Sigmoid colon (tissue), 7 donors: ENCODE results near the gene NDUFV3. TPM values are rescaled to one million over a fixed set of nuclear protein-coding genes. Genes with fewer than 3 reads are reported as not detected.
"Not testable (repeated sequence)": the region's sequence is repeated elsewhere in the genome, so short reads cannot be mapped to it uniquely, and the experiment has no call there.

Experiments used
- DNase-seq: peaks from one replicate; pipeline ENCODE4 v3.0.0-alpha.2; 2019
- H3K27ac ChIP-seq, 4 donors: fragments of 200-600 bp; sonication (generic); one replicate each; pipeline ENCODE4 v1.5.1; 2016 to 2019; ENCODE audit warnings: mild to moderate bottlenecking in 1 of 4
- H3K27me3 ChIP-seq, 3 donors: fragments of 200-600 bp; sonication (generic); one replicate each; pipeline ENCODE4 v1.5.1; 2019; ENCODE audit warnings: mild to moderate bottlenecking in 1 of 3
- H3K36me3 ChIP-seq, 4 donors: fragments of 200-600 bp; sonication (generic); one replicate each; pipeline ENCODE4 v1.5.1; 2016 to 2019
- H3K4me1 ChIP-seq, 4 donors: fragments of 200-600 bp; sonication (generic); one replicate each; pipeline ENCODE4 v1.5.1; 2017 to 2019
- H3K4me3 ChIP-seq, 4 donors: fragments of 200-600 bp; sonication (generic); one replicate each; pipeline ENCODE4 v1.5.1; 2017 to 2019; ENCODE audit warnings: mild to moderate bottlenecking in 2 of 4, moderate library complexity in 1 of 4
- H3K9me3 ChIP-seq, 4 donors: fragments of 200-600 bp in 3 of 4; sonication (generic) in 3 of 4; one replicate each; pipeline versions ENCODE4 v1.5.1 to v1.6.1; 2013 to 2019
- CTCF ChIP-seq, 4 experiments: fragments of 450-650 bp in 3 of 4; fragments of 200-600 bp in 1 of 4; IDR thresholded peaks; one replicate each; pipeline ENCODE4 v1.5.1; 2016 to 2019; ENCODE audit warnings: antibody characterized with exemption in 4 of 4, mild to moderate bottlenecking in 3 of 4, moderate library complexity in 2 of 4
- EP300 ChIP-seq, 4 donors: sonication (generic); formaldehyde crosslinking; IDR thresholded peaks; one replicate each; pipeline ENCODE4 v1.6.1; 2017; ENCODE audit warnings: antibody characterized with exemption in 4 of 4
- POLR2A ChIP-seq, 2 donors: fragments of 450-650 bp; IDR thresholded peaks; one replicate each; pipeline ENCODE4 v1.6.1; 2016; ENCODE audit warnings: antibody characterized with exemption in 2 of 2, mild to moderate bottlenecking in 2 of 2, moderate library complexity in 2 of 2
- POLR2AphosphoS5 ChIP-seq, 4 donors: sonication (generic); formaldehyde crosslinking; IDR thresholded peaks; one replicate each; pipeline ENCODE4 v1.6.1; 2017; ENCODE audit warnings: antibody characterized with exemption in 4 of 4
- WGBS, 2 donors: extraction: QIAGEN DNeasy Blood & Tissue Kit; methylation state at CpG; one replicate each; pipeline ENCODE4 v1.1.7; 2013; 5-methylcytosine and 5-hydroxymethylcytosine counted together
- intact Hi-C: fragments of 100-400 bp; cut with DNase I; formaldehyde crosslinking; loops from one replicate; pipeline ENCODE4 v1.15.1; 2023
- polyA plus RNA-seq, 3 donors: library from polyadenylated mRNA; stranded (reverse); fragments of 200-250 nt; gene quantifications; one replicate each; pipeline ENCODE4 v1.2.3, GENCODE V29; 2013
- total RNA-seq, 4 donors: library from RNA; depleted of rRNA; stranded (reverse); fragments of >200 nt; gene quantifications; one replicate each; pipeline ENCODE4 v1.1.0, GENCODE V29; 2016
- donor health status: healthy with polysubstance abuse.
- donor health status: Bipolar disorder and iron deficiency.
- donor health status: healthy.

NDUFV3 gene
- total and polyA plus RNA-seq, 7 donors: 15.0 to 67.6 (median 53.5) TPM

- Histone ChIP-seq H3K9me3 (no peaks in the 10 kb centered on the region), H3K4me3 (no peak overlapping the region), H3K27ac (no peak overlapping the region), H3K36me3 (peaks cover 10 to 96% (median 38%) of the 10 kb centered on the region in 4 donors), H3K27me3 (no peaks in the 10 kb centered on the region), H3K4me1 (peaks cover 0 to 6% (median 0%) of the 10 kb centered on the region in 4 donors)
- WGBS, 2 donors: 97% methylated on average over 11 of the region's 11 CpGs
- no peak for TF ChIP-seq EP300 (IDR thresholded peaks at IDR 0.05)
- TF ChIP-seq CTCF (IDR thresholded peaks at IDR 0.05): no peak
- TF ChIP-seq POLR2A (IDR thresholded peaks at IDR 0.05): no peak
- no peak for TF ChIP-seq POLR2AphosphoS5 (IDR thresholded peaks at IDR 0.05)
- intact Hi-C loops: no loop called here
- no peak for DNase-seq
These were observed 10.7 kb downstream of the NDUFV3 start for GRCh38 chr21:42903817-42904216.

GRCh38 chr21:42905195-42905594 is 12.1 kb downstream of the NDUFV3 start:
- TF ChIP-seq POLR2AphosphoS5 (IDR thresholded peaks at IDR 0.05) (no peak), POLR2A (IDR thresholded peaks at IDR 0.05) (no peak), CTCF (IDR thresholded peaks at IDR 0.05) (no peak), EP300 (IDR thresholded peaks at IDR 0.05) (no peak)
- peaks cover 10 to 98% (median 40%) of the 10 kb centered on the region in 4 donors for H3K36me3 ChIP-seq
- peaks cover 0 to 6% (median 0%) of the 10 kb centered on the region in 4 donors for H3K4me1 ChIP-seq
- no peak overlapping the region for H3K4me3 ChIP-seq
- no peaks in the 10 kb centered on the region for H3K9me3 ChIP-seq
- no peaks in the 10 kb centered on the region for H3K27me3 ChIP-seq
- intact Hi-C loops: no loop called here
- WGBS, 2 donors: 97 to 98% methylated on average over 8 of the region's 8 CpGs
- no peak for DNase-seq
- H3K27ac ChIP-seq: no peak overlapping the region

GRCh38 chr21:42906233-42906632 is 13.1 kb downstream of the NDUFV3 start:
- Histone ChIP-seq H3K9me3 (no peaks in the 10 kb centered on the region), H3K4me3 (no peak overlapping the region), H3K27me3 (no peaks in the 10 kb centered on the region), H3K4me1 (no peaks in the 10 kb centered on the region), H3K27ac (no peak overlapping the region), H3K36me3 (peaks cover 10 to 98% (median 41%) of the 10 kb centered on the region in 4 donors)
- WGBS, 2 donors: 97 to 98% methylated on average over 16 of the region's 16 CpGs
- TF ChIP-seq CTCF (IDR thresholded peaks at IDR 0.05): no peak
- no peak for TF ChIP-seq POLR2AphosphoS5 (IDR thresholded peaks at IDR 0.05)
- no peak for TF ChIP-seq EP300 (IDR thresholded peaks at IDR 0.05)
- TF ChIP-seq POLR2A (IDR thresholded peaks at IDR 0.05): no peak
- no peak for DNase-seq
- intact Hi-C loops: no loop called here

- H3K9me3 ChIP-seq, H3K27me3 ChIP-seq, H3K4me1 ChIP-seq, H3K27ac ChIP-seq, DNase-seq, H3K4me3 ChIP-seq, intact Hi-C loops: not testable (repeated sequence)
- WGBS, 2 donors: 97 to 98% methylated on average over 9 of the region's 9 CpGs
- H3K36me3 ChIP-seq: peaks cover 7 to 94% (median 42%) of the 10 kb centered on the region in 4 donors
These were observed 15.4 kb downstream of the NDUFV3 start for GRCh38 chr21:42908484-42908883.

- not testable (repeated sequence) for H3K4me3 ChIP-seq, DNase-seq
- 96 to 97% methylated on average over 6 of the region's 6 CpGs for WGBS, 2 donors
These were observed 18.8 kb downstream of the NDUFV3 start for GRCh38 chr21:42911920-42912319.

GRCh38 chr21:42913476-42913875 is 20.4 kb downstream of the NDUFV3 start:
- intact Hi-C loops: loop anchor here (10.0 kb wide), 1 partner anchor 51 kb away; no protein-coding TSS in a partner anchor
- no peaks in the 10 kb centered on the region for H3K4me1 ChIP-seq
- H3K36me3 ChIP-seq: peaks cover 0 to 44% (median 18%) of the 10 kb centered on the region in 4 donors
- H3K4me3 ChIP-seq: no peak overlapping the region
- no peak for DNase-seq
- TF ChIP-seq CTCF (IDR thresholded peaks at IDR 0.05): no peak
- no peak for TF ChIP-seq POLR2AphosphoS5 (IDR thresholded peaks at IDR 0.05)
- no peak for TF ChIP-seq EP300 (IDR thresholded peaks at IDR 0.05)
- H3K9me3 ChIP-seq: no peaks in the 10 kb centered on the region
- 72 to 94% methylated on average over 7 of the region's 7 CpGs for WGBS, 2 donors
- no peaks in the 10 kb centered on the region for H3K27me3 ChIP-seq
- no peak overlapping the region for H3K27ac ChIP-seq

More at GRCh38 chr21:42911920-42912319, 18.8 kb downstream of the NDUFV3 start:
- not testable (repeated sequence) for H3K27ac ChIP-seq, H3K4me1 ChIP-seq, H3K9me3 ChIP-seq, H3K27me3 ChIP-seq
- H3K36me3 ChIP-seq: peaks cover 0 to 60% (median 19%) of the 10 kb centered on the region in 4 donors
- intact Hi-C loops: loop anchor here (10.0 kb wide), 1 partner anchor 53 kb away; no protein-coding TSS in a partner anchor
